Liver (tissue), 9 donors: ENCODE measurements around the gene NBEAL1. TPM values are rescaled to one million over a fixed set of nuclear protein-coding genes. Genes with fewer than 3 reads are reported as not detected.

Experiments used
- DNase-seq: peaks from one replicate; pipeline ENCODE4 v3.0.0-alpha.2; 2017; ENCODE audit warnings: low spot score
- H3K27ac ChIP-seq, 2 donors: one replicate each; pipeline ENCODE4 v1.7.0; 2013; ENCODE audit warnings: inconsistent platforms in 2 of 2, low read length in 2 of 2, control low read depth in 1 of 2, low read depth in 1 of 2, mild to moderate bottlenecking in 1 of 2
- H3K27me3 ChIP-seq, 4 donors: one replicate each; pipeline versions ENCODE4 v1.6.1 to v1.7.0; 2013; ENCODE audit warnings: low read length in 3 of 4, inconsistent platforms in 1 of 4, mild to moderate bottlenecking in 1 of 4, moderate library complexity in 1 of 4; ENCODE audit not compliant: control insufficient read depth in 4 of 4, insufficient read depth in 4 of 4
- H3K36me3 ChIP-seq, 4 donors: one replicate each; pipeline versions ENCODE4 v1.6.1 to v1.7.0; 2013; ENCODE audit warnings: low read length in 3 of 4, mild to moderate bottlenecking in 3 of 4, low read depth in 1 of 4, moderate library complexity in 1 of 4; ENCODE audit not compliant: control insufficient read depth in 4 of 4, insufficient read depth in 3 of 4
- H3K4me1 ChIP-seq, 4 donors: one replicate each; pipeline versions ENCODE4 v1.6.1 to v1.7.0; 2013; ENCODE audit warnings: low read length in 3 of 4, mild to moderate bottlenecking in 3 of 4, moderate library complexity in 1 of 4; ENCODE audit not compliant: control insufficient read depth in 4 of 4, insufficient read depth in 4 of 4
- H3K4me3 ChIP-seq, 3 donors: one replicate each; pipeline versions ENCODE4 v1.6.1 to v1.7.0; 2013; ENCODE audit warnings: low read length in 3 of 3, control low read depth in 1 of 3, low read depth in 1 of 3, mild to moderate bottlenecking in 1 of 3
- H3K9ac ChIP-seq, 2 donors: one replicate each; pipeline ENCODE4 v1.7.0; 2013; ENCODE audit warnings: low read length in 2 of 2, mild to moderate bottlenecking in 2 of 2, moderate library complexity in 2 of 2, control low read depth in 1 of 2, low read depth in 1 of 2
- H3K9me3 ChIP-seq, 4 donors: one replicate each; pipeline versions ENCODE4 v1.6.1 to v1.7.0; 2013; ENCODE audit warnings: low read length in 3 of 4; ENCODE audit not compliant: control insufficient read depth in 4 of 4
- EGR1 ChIP-seq, 2 donors: IDR thresholded peaks; 2 replicates each; pipeline ENCODE4 v1.6.1; 2016 to 2018; ENCODE audit warnings: antibody characterized with exemption in 2 of 2, low read depth in 2 of 2
- FOXA1 ChIP-seq: IDR thresholded peaks from 2 replicates; pipeline ENCODE4 v1.6.1; 2016; ENCODE audit warnings: antibody characterized with exemption
- GABPA ChIP-seq, 2 donors: IDR thresholded peaks in 1 of 2; conservative IDR thresholded peaks in 1 of 2; 2 replicates each; pipeline ENCODE4 v1.6.1; 2016; ENCODE audit warnings: antibody characterized with exemption in 2 of 2, mild to moderate bottlenecking in 1 of 2, moderate library complexity in 1 of 2
- HNF4A ChIP-seq, 2 donors: conservative IDR thresholded peaks; 2 replicates each; pipeline ENCODE4 v1.6.1; 2016; ENCODE audit warnings: antibody characterized with exemption in 2 of 2, mild to moderate bottlenecking in 2 of 2
- HNF4G ChIP-seq: IDR thresholded peaks from 2 replicates; pipeline ENCODE4 v1.6.1; 2016; ENCODE audit warnings: antibody characterized with exemption
- JUND ChIP-seq, 2 donors: IDR thresholded peaks; 2 replicates each; pipeline ENCODE4 v1.6.1; 2016; ENCODE audit warnings: antibody characterized with exemption in 2 of 2
- MAX ChIP-seq: IDR thresholded peaks from 2 replicates; pipeline ENCODE4 v1.6.1; 2016; ENCODE audit warnings: antibody characterized with exemption
- NR2F2 ChIP-seq: IDR thresholded peaks from 2 replicates; pipeline ENCODE4 v1.6.1; 2016; ENCODE audit warnings: antibody characterized with exemption
- RAD21 ChIP-seq, 2 donors: IDR thresholded peaks; 2 replicates each; pipeline ENCODE4 v1.6.1; 2016; ENCODE audit warnings: antibody characterized with exemption in 2 of 2, mild to moderate bottlenecking in 2 of 2
- REST ChIP-seq: IDR thresholded peaks from 2 replicates; pipeline ENCODE4 v1.6.1; 2016; ENCODE audit warnings: antibody characterized with exemption, mild to moderate bottlenecking
- RXRA ChIP-seq, 2 donors: IDR thresholded peaks; 2 replicates each; pipeline ENCODE4 v1.6.1; 2017 to 2018; ENCODE audit warnings: antibody characterized with exemption in 2 of 2, mild to moderate bottlenecking in 1 of 2
- SP1 ChIP-seq: IDR thresholded peaks from 2 replicates; pipeline ENCODE4 v1.6.1; 2018; ENCODE audit warnings: antibody characterized with exemption, mild to moderate bottlenecking
- TAF1 ChIP-seq: conservative IDR thresholded peaks from 2 replicates; pipeline ENCODE4 v1.6.1; 2016; ENCODE audit warnings: antibody characterized with exemption, mild to moderate bottlenecking
- YY1 ChIP-seq: IDR thresholded peaks from 2 replicates; pipeline ENCODE4 v1.6.1; 2016; ENCODE audit warnings: antibody characterized with exemption, mild to moderate bottlenecking
- WGBS: extraction: QIAGEN DNeasy Blood & Tissue Kit; methylation state at CpG from one replicate; pipeline ENCODE4 v1.1.7; 2013; 5-methylcytosine and 5-hydroxymethylcytosine counted together
- polyA plus RNA-seq, 2 donors: library from polyadenylated mRNA; stranded (reverse) in 1 of 2; unstranded in 1 of 2; fragments of 200-250 nt in 1 of 2; fragments of >200 nt in 1 of 2; fragmentation: Nextera tagmentation in 1 of 2; extraction: Ambion mirVana in 1 of 2; gene quantifications; one replicate each; pipeline versions ENCODE4 v1.2.1 to v1.2.3, GENCODE V29; 2013 to 2015
- total RNA-seq, 2 donors: library from RNA; depleted of rRNA; stranded (reverse); fragments of >200 nt; gene quantifications; one replicate each; pipeline ENCODE4 v1.2.3, GENCODE V29; 2014
- TF ChIP-seq, protein P1 (sequence below): IDR thresholded peaks from 2 replicates; pipeline ENCODE4 v1.6.1; 2016; ENCODE audit warnings: antibody characterized with exemption
- TF ChIP-seq, protein P2 (sequence below): fragments of 150-350 bp; IDR thresholded peaks from 2 replicates; pipeline ENCODE4 v1.5.1; 2017; ENCODE audit warnings: improper control_type of control experiment, low read depth, low read length; ENCODE audit not compliant: missing input control
- TF ChIP-seq, protein P3 (sequence below): IDR thresholded peaks from 2 replicates; pipeline ENCODE4 v1.6.1; 2016; ENCODE audit warnings: antibody characterized with exemption
- donor health status: healthy.
- donor health status: healthy.
- donor health status: healthy.
- donor health status: healthy.
- donor health status: healthy.

NBEAL1 gene
- total and polyA plus RNA-seq, 4 donors, result 4.4 to 47.9 (median 17.0) TPM

DNA sequence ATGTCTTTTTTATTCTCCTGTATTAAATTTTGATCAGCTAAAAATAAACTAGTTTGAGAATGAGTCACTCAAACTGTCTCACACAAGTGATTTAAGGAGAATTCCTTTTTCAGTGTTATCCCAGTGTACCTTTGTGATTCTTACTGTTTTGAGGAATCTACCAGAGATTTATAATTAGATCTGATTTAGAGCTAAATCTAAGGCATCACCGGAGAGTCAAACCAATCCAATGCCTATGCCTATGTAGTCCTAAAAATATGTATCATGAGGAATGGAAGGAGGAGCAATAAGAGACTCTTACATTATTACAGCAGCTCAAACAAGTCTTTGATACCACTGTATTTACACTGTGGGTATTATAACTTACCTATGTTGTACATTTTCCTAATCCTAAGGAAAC lies 160.7 kb downstream of the NBEAL1 start:
- H3K4me3 ChIP-seq, result no peak overlapping the region
- no peaks in the 10 kb centered on the region for H3K9me3 ChIP-seq
- no peaks in the 10 kb centered on the region for H3K4me1 ChIP-seq
- TF ChIP-seq REST, result no peak
- TF ChIP-seq, protein P1, sequence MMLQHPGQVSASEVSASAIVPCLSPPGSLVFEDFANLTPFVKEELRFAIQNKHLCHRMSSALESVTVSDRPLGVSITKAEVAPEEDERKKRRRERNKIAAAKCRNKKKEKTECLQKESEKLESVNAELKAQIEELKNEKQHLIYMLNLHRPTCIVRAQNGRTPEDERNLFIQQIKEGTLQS, result no peak
- no peak for TF ChIP-seq RXRA (IDR thresholded peaks at IDR 0.05)
- TF ChIP-seq GABPA (IDR thresholded peaks at IDR 0.05 in 1 of 2, conservative IDR thresholded peaks at IDR 0.05 in 1 of 2), result no peak
- no peak for TF ChIP-seq EGR1 (IDR thresholded peaks at IDR 0.05; ENCODE audit: low read depth in 2 of 2)
- TF ChIP-seq, protein P2, sequence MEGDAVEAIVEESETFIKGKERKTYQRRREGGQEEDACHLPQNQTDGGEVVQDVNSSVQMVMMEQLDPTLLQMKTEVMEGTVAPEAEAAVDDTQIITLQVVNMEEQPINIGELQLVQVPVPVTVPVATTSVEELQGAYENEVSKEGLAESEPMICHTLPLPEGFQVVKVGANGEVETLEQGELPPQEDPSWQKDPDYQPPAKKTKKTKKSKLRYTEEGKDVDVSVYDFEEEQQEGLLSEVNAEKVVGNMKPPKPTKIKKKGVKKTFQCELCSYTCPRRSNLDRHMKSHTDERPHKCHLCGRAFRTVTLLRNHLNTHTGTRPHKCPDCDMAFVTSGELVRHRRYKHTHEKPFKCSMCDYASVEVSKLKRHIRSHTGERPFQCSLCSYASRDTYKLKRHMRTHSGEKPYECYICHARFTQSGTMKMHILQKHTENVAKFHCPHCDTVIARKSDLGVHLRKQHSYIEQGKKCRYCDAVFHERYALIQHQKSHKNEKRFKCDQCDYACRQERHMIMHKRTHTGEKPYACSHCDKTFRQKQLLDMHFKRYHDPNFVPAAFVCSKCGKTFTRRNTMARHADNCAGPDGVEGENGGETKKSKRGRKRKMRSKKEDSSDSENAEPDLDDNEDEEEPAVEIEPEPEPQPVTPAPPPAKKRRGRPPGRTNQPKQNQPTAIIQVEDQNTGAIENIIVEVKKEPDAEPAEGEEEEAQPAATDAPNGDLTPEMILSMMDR, result no peak
- TF ChIP-seq HNF4G, result no peak
- TF ChIP-seq, protein P3, sequence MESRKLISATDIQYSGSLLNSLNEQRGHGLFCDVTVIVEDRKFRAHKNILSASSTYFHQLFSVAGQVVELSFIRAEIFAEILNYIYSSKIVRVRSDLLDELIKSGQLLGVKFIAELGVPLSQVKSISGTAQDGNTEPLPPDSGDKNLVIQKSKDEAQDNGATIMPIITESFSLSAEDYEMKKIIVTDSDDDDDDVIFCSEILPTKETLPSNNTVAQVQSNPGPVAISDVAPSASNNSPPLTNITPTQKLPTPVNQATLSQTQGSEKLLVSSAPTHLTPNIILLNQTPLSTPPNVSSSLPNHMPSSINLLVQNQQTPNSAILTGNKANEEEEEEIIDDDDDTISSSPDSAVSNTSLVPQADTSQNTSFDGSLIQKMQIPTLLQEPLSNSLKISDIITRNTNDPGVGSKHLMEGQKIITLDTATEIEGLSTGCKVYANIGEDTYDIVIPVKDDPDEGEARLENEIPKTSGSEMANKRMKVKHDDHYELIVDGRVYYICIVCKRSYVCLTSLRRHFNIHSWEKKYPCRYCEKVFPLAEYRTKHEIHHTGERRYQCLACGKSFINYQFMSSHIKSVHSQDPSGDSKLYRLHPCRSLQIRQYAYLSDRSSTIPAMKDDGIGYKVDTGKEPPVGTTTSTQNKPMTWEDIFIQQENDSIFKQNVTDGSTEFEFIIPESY, result no peak
- no peak for TF ChIP-seq JUND (IDR thresholded peaks at IDR 0.05)
- TF ChIP-seq MAX, result no peak
- no peak for TF ChIP-seq HNF4A (conservative IDR thresholded peaks at IDR 0.05)
- TF ChIP-seq NR2F2, result no peak
- no peak for TF ChIP-seq YY1
- TF ChIP-seq RAD21 (IDR thresholded peaks at IDR 0.05), result no peak
- no peak for TF ChIP-seq FOXA1
- no peaks in the 10 kb centered on the region for H3K27me3 ChIP-seq
- no peak overlapping the region for H3K27ac ChIP-seq
- peaks cover 0 to 14% (median 2%) of the 10 kb centered on the region in 4 donors for H3K36me3 ChIP-seq
- no peak for DNase-seq
- WGBS, result 96% methylated on average over 1 of the region's 1 CpG
- no peak overlapping the region for H3K9ac ChIP-seq

DNA sequence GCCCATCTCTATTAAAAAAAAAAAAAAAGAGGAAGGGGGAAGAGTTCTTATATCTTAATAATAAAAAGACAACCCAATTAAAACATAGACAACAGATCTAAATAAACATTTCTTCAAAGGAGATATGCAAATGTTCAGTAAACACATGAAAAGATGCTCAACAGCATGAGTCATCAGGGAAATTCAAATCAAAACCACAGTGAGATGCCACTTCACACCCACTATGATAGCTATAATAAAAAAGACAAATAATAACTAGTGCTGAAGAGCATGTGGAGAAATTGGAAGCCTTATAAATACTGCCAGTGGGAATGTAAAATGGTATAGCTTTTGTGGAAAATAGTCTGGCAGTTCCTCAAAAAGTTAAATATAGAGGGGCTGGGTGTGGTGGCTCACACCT lies 162.7 kb downstream of the NBEAL1 start:
- Histone ChIP-seq H3K27me3 (no peaks in the 10 kb centered on the region), H3K9ac (no peak overlapping the region), H3K9me3 (no peaks in the 10 kb centered on the region), H3K36me3 (peaks cover 2 to 23% (median 11%) of the 10 kb centered on the region in 4 donors), H3K27ac (no peak overlapping the region), H3K4me3 (no peak overlapping the region), H3K4me1 (no peaks in the 10 kb centered on the region)
- no peak for TF ChIP-seq FOXA1
- TF ChIP-seq HNF4G, result no peak
- no peak for TF ChIP-seq JUND (IDR thresholded peaks at IDR 0.05)
- no peak for TF ChIP-seq RXRA (IDR thresholded peaks at IDR 0.05)
- no peak for TF ChIP-seq REST
- TF ChIP-seq HNF4A (conservative IDR thresholded peaks at IDR 0.05), result no peak
- TF ChIP-seq, protein P2, result no peak
- TF ChIP-seq TAF1, result no peak
- no peak for TF ChIP-seq EGR1 (IDR thresholded peaks at IDR 0.05; ENCODE audit: low read depth in 2 of 2)
- no peak for TF ChIP-seq MAX
- TF ChIP-seq, protein P1, result no peak
- no peak for TF ChIP-seq SP1
- no peak for DNase-seq
